Measurements from ENCODE around the gene EGLN1.

GRCh38 chr1:231401478-231401877 is 20.6 kb downstream of the EGLN1 start:
- TF ChIP-seq CTCF (IDR thresholded peaks at IDR 0.05; ENCODE audit: low read length) (no peak), EZH2 (IDR thresholded peaks at IDR 0.05; ENCODE audit: borderline replicate concordance, low read length) (no peak)
